H9 (cell line): ENCODE measurements around the gene LEKR1. TPM values are rescaled to one million over a fixed set of nuclear protein-coding genes. Genes with fewer than 3 reads are reported as not detected.

Source experiments
- DNase-seq: peaks from one replicate; pipeline ENCODE4 v3.0.0-alpha.2; 2017
- H2AFZ ChIP-seq: one replicate; pipeline ENCODE4 v1.6.1; 2013; ENCODE audit warnings: mild to moderate bottlenecking, low read length, control low read depth, moderate library complexity
- H2AK5ac ChIP-seq: 2 replicates; pipeline ENCODE4 v1.6.1; 2013; ENCODE audit warnings: low read length, control low read depth, mixed read lengths; ENCODE audit not compliant: insufficient read length
- H2BK120ac ChIP-seq: one replicate; pipeline ENCODE4 v1.6.1; 2013; ENCODE audit warnings: low read depth, mild to moderate bottlenecking, low read length, control low read depth, inconsistent platforms; ENCODE audit not compliant: poor library complexity, severe bottlenecking
- H2BK12ac ChIP-seq: 2 replicates; pipeline ENCODE4 v1.6.1; 2013; ENCODE audit warnings: low read length, control low read depth, mixed read lengths, low read depth; ENCODE audit not compliant: insufficient read length
- H2BK15ac ChIP-seq: 2 replicates; pipeline ENCODE4 v1.6.1; 2013; ENCODE audit warnings: low read depth, low read length, control low read depth
- H2BK20ac ChIP-seq: one replicate; pipeline ENCODE4 v1.6.1; 2013; ENCODE audit warnings: low read depth, mild to moderate bottlenecking, low read length, control low read depth, inconsistent platforms; ENCODE audit not compliant: poor library complexity, severe bottlenecking
- H2BK5ac ChIP-seq: 2 replicates; pipeline ENCODE4 v1.6.1; 2013; ENCODE audit warnings: low read length, control low read depth, mixed read lengths; ENCODE audit not compliant: insufficient read length
- H3K14ac ChIP-seq: 2 replicates; pipeline ENCODE4 v1.6.1; 2013; ENCODE audit warnings: low read length, control low read depth; ENCODE audit not compliant: insufficient read depth
- H3K18ac ChIP-seq: 2 replicates; pipeline ENCODE4 v1.6.1; 2013; ENCODE audit warnings: low read depth, mild to moderate bottlenecking, mixed read lengths, low read length, control low read depth; ENCODE audit not compliant: insufficient read length
- H3K23ac ChIP-seq: 2 replicates; pipeline ENCODE4 v1.6.1; 2013; ENCODE audit warnings: low read length, control low read depth, mixed read lengths, low read depth; ENCODE audit not compliant: insufficient read length
- H3K23me2 ChIP-seq: 2 replicates; pipeline ENCODE4 v1.6.1; 2013; ENCODE audit warnings: low read depth, mild to moderate bottlenecking, mixed read lengths, low read length, control low read depth; ENCODE audit not compliant: insufficient read length, poor library complexity, severe bottlenecking
- H3K27ac ChIP-seq: 2 replicates; pipeline ENCODE4 v1.5.1; 2013; ENCODE audit warnings: low read length, control low read depth, mixed read lengths, low read depth; ENCODE audit not compliant: insufficient read length
- H3K27me3 ChIP-seq: 2 replicates; pipeline ENCODE4 v1.6.1; 2013; ENCODE audit warnings: low read length, control low read depth, inconsistent platforms; ENCODE audit not compliant: insufficient read depth
- H3K4ac ChIP-seq: 2 replicates; pipeline ENCODE4 v1.6.1; 2013; ENCODE audit warnings: low read depth, mild to moderate bottlenecking, control low read depth, inconsistent platforms, low read length, moderate library complexity
- H3K4me1 ChIP-seq: 2 replicates; pipeline ENCODE4 v1.6.1; 2013; ENCODE audit warnings: low read length, control low read depth, inconsistent platforms; ENCODE audit not compliant: insufficient read depth
- H3K4me2 ChIP-seq: 2 replicates; pipeline ENCODE4 v1.6.1; 2013; ENCODE audit warnings: low read length, control low read depth, mixed read lengths; ENCODE audit not compliant: insufficient read length, insufficient read depth
- H3K56ac ChIP-seq: 2 replicates; pipeline ENCODE4 v1.6.1; 2013; ENCODE audit warnings: low read depth, mild to moderate bottlenecking, mixed read lengths, low read length, control low read depth; ENCODE audit not compliant: insufficient read length
- H3K79me1 ChIP-seq: 2 replicates; pipeline ENCODE4 v1.6.1; 2013; ENCODE audit warnings: low read depth, mild to moderate bottlenecking, moderate library complexity, low read length, control low read depth, inconsistent platforms; ENCODE audit not compliant: insufficient read depth, poor library complexity, severe bottlenecking
- H3K79me2 ChIP-seq: 2 replicates; pipeline ENCODE4 v1.6.1; 2013; ENCODE audit warnings: low read length, control low read depth, inconsistent platforms; ENCODE audit not compliant: insufficient read depth
- H3K9ac ChIP-seq: 2 replicates; pipeline ENCODE4 v1.6.1; 2013; ENCODE audit warnings: low read length, control low read depth, mixed read lengths; ENCODE audit not compliant: insufficient read length; ENCODE audit errors: extremely low read depth
- H3K9me3 ChIP-seq: one replicate; pipeline ENCODE4 v1.6.1; 2013; ENCODE audit warnings: low read depth, low read length, inconsistent platforms; ENCODE audit not compliant: control insufficient read depth
- H3T11ph ChIP-seq: one replicate; pipeline ENCODE4 v1.6.1; 2013; ENCODE audit warnings: mild to moderate bottlenecking, low read length, control low read depth, inconsistent platforms
- H4K20me1 ChIP-seq: one replicate; pipeline ENCODE4 v1.6.1; 2013; ENCODE audit not compliant: control insufficient read depth, insufficient read length, insufficient read depth
- H4K5ac ChIP-seq: 2 replicates; pipeline ENCODE4 v1.6.1; 2013; ENCODE audit warnings: low read depth, mild to moderate bottlenecking, mixed read lengths, low read length, control low read depth; ENCODE audit not compliant: insufficient read length
- H4K8ac ChIP-seq: replicated peaks from 2 replicates; pipeline ENCODE4 v1.6.1; 2013; ENCODE audit warnings: low read length, control low read depth, mixed read lengths, low read depth; ENCODE audit not compliant: insufficient read length
- H4K91ac ChIP-seq: 2 replicates; pipeline ENCODE4 v1.6.1; 2013; ENCODE audit warnings: low read depth, mild to moderate bottlenecking, moderate library complexity, mixed read lengths, low read length, control low read depth; ENCODE audit not compliant: insufficient read length
- H3K27ac Mint-ChIP-seq, 3 experiments: 2 replicates in 2 of 3; 3 replicates in 1 of 3; pipeline ENCODE4 v1.8.0; 2020 to 2021; ENCODE audit warnings: mixed read lengths in 3 of 3, mild to moderate bottlenecking in 1 of 3, moderate library complexity in 1 of 3
- H3K27me3 Mint-ChIP-seq: 2 replicates; pipeline ENCODE4 v1.8.0; 2021; ENCODE audit warnings: low read depth, mild to moderate bottlenecking, moderate library complexity, mixed read lengths
- H3K36me3 Mint-ChIP-seq, 3 experiments: 2 replicates in 2 of 3; 3 replicates in 1 of 3; pipeline ENCODE4 v1.8.0; 2020 to 2021; ENCODE audit warnings: low read depth in 3 of 3, mixed read lengths in 3 of 3; ENCODE audit not compliant: insufficient read depth in 1 of 3
- H3K4me1 Mint-ChIP-seq, 2 experiments: 2 replicates each; pipeline ENCODE4 v1.8.0; 2020; ENCODE audit warnings: mixed read lengths in 2 of 2
- H3K4me3 Mint-ChIP-seq, 2 experiments: 2 replicates in 1 of 2; 3 replicates in 1 of 2; pipeline ENCODE4 v1.8.0; 2020 to 2021; ENCODE audit warnings: mild to moderate bottlenecking in 2 of 2, mixed read lengths in 2 of 2, moderate library complexity in 1 of 2
- H3K9me3 Mint-ChIP-seq, 2 experiments: 2 replicates in 1 of 2; 3 replicates in 1 of 2; pipeline ENCODE4 v1.8.0; 2020; ENCODE audit warnings: mild to moderate bottlenecking in 2 of 2, mixed read lengths in 2 of 2, moderate library complexity in 1 of 2
- CTCF ChIP-seq: fragments of 200-600 bp; sonication (generic); conservative IDR thresholded peaks from 3 replicates; pipeline ENCODE4 v1.8.0; 2021; ENCODE audit warnings: antibody characterized with exemption, mild to moderate bottlenecking
- WGBS: extraction: QIAGEN DNeasy Blood & Tissue Kit; methylation state at CpG from one replicate; pipeline ENCODE4 v1.1.7; 2013; ENCODE audit warnings: missing lambda C conversion rate, low lambda C conversion rate, mixed read lengths; ENCODE audit not compliant: insufficient read length; ENCODE audit errors: extremely low coverage; 5-methylcytosine and 5-hydroxymethylcytosine counted together
- total RNA-seq: library from RNA; stranded (reverse); gene quantifications from 2 replicates; pipeline ENCODE4 v1.2.1, GENCODE V29; 2021

Gene LEKR1
- total RNA-seq, 1 experiment from 2014 or later: not detected

DNA sequence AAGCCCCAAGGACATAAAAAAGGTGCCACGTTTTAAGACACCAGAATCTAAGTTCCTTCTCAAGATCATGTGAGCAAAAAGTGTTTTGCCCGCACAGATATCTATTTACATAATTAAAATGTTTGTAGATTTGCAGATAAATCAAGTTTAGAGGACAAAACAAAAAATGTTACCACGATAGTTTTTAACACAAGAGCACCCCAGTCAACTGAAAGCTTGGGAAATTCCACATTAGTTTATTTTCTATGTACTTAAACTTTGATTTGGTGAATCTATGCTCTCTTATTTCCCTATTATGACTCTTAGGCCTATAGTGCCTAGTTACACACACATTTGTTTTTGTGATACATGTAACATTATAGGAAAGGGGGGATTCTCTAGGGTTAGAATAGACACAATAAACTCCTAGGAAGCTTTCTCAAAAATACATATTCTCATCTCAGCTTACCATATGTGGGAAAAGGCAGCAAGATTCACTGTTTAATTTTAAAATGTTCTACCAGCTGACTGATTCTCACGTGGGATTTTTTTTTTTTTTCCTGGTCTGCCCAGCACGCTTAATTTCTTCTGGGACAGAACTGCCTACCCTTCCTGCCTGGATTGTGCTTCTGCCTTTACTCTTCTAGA lies 8.4 kb upstream of the LEKR1 start:
- no peak overlapping the region for H3K18ac ChIP-seq
- Mint-ChIP-seq H3K4me1 (peaks cover 27 to 35% of the 10 kb centered on the region in 2 experiments), H3K27me3 (peaks cover 71% of the 10 kb centered on the region), H3K36me3 (peaks cover 2 to 6% (median 2%) of the 10 kb centered on the region in 3 experiments; a peak in 4 of 7 replicates), H3K27ac (peak overlapping the region in 1 of 3 experiments; percentile 95; a peak in 3 of 7 replicates), H3K9me3 (no peaks in the 10 kb centered on the region; a peak in 1 of 5 replicates), H3K4me3 (peak overlapping the region; percentile 71 to 83)
- no peak for TF ChIP-seq CTCF
- H3K4me2 ChIP-seq: peak overlapping the region; percentile 73
- H3K9me3 ChIP-seq: no peaks in the 10 kb centered on the region
- no peaks in the 10 kb centered on the region for H3K4me1 ChIP-seq
- H3K4ac ChIP-seq: no peak overlapping the region
- no CpG with 5 or more reads among the region's 5 CpGs for WGBS
- no peak overlapping the region for H2AFZ ChIP-seq
- H3K14ac ChIP-seq: no peak overlapping the region
- no peak overlapping the region for H3K27ac ChIP-seq
- H3K9ac ChIP-seq: no peak overlapping the region
- H2BK15ac ChIP-seq: no peak overlapping the region
- H2BK5ac ChIP-seq: no peak overlapping the region
- H4K8ac ChIP-seq: no peak overlapping the region
- H3K79me1 ChIP-seq: no peaks in the 10 kb centered on the region
- H3K23ac ChIP-seq: no peak overlapping the region
- no peak overlapping the region for H4K5ac ChIP-seq
- no peaks in the 10 kb centered on the region for H4K20me1 ChIP-seq
- H3K23me2 ChIP-seq: peaks cover 4% of the 10 kb centered on the region
- H3K56ac ChIP-seq: no peak overlapping the region
- H3K27me3 ChIP-seq: peaks cover 22% of the 10 kb centered on the region; the same call in 1 of the 2 replicates
- no peak overlapping the region for H2BK20ac ChIP-seq
- no peak overlapping the region for H4K91ac ChIP-seq
- no peak overlapping the region for H2AK5ac ChIP-seq
- no peak overlapping the region for H2BK120ac ChIP-seq
- no peak overlapping the region for H2BK12ac ChIP-seq
- H3T11ph ChIP-seq: no peak overlapping the region
- no peak for DNase-seq
- no peaks in the 10 kb centered on the region for H3K79me2 ChIP-seq
